Measurements from ENCODE around the gene LMCD1.

Gene LMCD1

DNA sequence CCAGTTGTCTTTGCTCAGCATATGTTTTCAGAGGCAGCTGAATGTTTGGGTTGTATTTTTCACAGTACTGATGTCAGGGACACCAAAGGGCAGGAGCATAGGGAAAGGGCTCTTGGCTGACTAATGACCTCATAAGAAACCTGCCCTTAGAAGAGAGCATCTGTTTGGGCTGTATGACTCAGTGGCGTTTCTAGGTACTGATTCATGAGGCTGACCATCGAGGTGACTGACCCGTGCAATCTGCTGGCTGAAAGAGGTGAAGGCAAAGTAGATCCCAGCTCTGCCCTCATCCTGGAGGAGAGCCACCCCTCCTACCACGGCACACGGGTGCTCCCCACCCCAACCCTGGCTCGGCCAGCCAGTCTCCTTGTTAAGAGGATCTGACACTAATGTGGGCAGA is 8.3 kb downstream of the LMCD1 start:
- no peak for DNase-seq

DNA sequence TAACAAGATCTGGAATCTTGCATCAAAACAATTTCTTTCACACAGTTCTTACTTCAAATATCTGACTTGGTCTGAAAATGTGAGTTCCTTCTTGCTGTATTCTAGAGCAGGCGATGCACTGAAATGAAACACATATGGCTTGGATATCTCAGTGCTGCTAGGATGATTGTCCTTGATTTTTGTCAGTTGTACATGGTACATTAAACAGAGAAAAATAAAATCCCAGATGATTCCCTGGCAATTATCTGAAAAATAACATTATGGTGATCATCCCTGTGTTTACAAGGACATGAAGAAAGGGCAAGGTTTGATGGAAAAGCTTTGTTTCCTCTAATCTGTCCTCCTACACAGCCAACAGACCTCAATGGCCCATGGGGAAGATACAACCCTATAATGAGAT is 10.6 kb downstream of the LMCD1 start:
- no peak for DNase-seq

DNA sequence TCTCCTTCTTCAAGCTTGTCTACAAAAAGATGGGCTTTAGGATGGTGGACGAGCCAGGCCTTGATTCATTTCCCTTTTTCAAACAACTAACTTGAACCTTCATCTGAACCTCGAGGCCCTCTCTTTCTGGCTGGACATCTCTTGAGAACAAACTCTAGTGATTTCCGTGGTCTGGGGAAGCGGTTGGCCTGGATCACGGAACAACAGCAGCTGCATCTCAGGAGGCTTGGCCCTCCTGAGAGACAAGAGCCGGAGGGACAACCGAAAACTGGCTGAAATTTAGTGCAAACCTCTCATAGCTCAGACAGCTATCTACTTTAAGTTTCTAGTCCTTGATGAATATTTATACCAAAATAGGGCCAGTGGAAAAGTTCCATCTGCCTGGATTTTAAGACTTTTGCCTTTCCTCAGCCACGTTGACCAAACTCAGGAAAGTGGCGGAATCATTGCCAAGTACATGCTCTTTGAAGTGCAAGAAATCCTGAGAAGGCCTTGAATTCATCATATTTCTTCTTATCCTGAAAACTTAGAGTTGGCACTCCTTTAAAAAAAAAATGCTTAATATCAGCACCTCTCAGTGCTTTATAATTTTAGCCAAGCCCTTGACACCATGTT is 14.5 kb downstream of the LMCD1 start:
- no peak for DNase-seq

DNA sequence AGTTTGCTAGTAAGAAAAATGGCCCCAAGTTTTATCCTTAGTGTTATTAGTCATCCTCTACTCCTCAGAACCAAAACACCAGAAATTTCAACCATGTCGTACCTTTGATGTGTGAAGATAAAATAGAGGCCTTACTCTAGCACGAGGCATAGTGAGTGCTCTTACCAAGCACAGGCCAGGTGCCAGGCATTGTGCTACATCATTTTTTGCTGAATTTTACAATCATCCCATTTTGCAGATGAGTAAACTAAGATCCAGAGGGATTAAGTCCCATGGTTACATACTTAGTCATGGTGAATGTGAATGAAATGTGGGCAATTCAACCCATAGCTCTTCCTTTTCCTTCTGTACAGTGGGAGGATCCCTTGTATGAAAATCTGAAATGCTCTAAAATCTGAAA is 15.2 kb downstream of the LMCD1 start:
- no peak for DNase-seq

DNA sequence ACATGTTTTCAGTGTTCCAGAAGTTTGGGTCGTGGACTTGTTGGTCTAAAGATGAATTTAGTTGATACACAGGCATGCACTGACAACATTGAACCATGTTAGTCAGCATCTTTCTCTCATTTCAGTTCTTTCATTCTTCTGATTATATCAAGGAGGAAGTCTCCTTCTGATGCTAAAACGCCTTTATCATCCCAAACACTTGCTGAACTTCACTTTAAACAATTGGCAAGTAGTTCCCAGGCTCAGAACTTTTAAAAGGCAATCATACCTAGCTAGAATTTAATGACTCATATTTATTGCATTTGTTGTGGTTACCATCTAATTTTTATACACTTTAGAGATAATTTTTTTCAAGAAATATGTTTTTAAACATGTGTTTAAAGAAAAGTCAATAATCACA is 15.9 kb downstream of the LMCD1 start:
- no peak for DNase-seq

- DNase-seq = no peak
Measured at GRCh38 chr3:8518138-8518537, 16.5 kb downstream of the LMCD1 start.

GRCh38 chr3:8519156-8519555 is 17.5 kb downstream of the LMCD1 start:
- no peak for DNase-seq

DNA sequence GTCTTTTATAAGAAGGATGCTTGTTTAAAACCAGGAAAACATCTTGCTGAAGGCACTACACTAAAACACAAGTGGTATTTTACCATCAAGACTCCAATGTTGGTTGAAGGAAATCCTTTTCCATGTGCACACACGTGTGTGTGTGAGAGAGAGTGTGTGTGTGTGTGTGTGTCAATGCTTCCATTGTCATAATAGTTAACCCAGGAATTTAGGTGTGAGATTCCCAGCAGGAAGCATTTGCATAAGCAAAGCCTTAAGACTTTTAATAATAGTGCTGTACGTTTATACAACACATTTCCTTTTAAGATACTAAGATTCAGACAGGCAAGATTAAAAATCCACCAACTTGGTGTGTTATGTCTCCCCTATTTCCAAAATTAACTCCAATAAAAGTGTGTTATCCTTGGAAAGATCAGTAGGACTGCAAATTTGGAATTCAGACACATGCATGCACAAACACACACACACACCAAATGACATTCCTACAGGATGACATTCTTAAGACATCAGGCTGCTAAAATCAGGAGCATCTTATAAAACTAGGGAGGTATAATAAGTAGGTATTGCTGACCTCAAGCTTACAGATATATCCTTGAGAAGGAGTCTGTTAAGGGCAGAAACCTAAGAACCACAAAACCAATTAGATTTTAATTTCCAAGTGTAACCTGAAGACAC is 18.3 kb downstream of the LMCD1 start:
- no peak for DNase-seq

DNA sequence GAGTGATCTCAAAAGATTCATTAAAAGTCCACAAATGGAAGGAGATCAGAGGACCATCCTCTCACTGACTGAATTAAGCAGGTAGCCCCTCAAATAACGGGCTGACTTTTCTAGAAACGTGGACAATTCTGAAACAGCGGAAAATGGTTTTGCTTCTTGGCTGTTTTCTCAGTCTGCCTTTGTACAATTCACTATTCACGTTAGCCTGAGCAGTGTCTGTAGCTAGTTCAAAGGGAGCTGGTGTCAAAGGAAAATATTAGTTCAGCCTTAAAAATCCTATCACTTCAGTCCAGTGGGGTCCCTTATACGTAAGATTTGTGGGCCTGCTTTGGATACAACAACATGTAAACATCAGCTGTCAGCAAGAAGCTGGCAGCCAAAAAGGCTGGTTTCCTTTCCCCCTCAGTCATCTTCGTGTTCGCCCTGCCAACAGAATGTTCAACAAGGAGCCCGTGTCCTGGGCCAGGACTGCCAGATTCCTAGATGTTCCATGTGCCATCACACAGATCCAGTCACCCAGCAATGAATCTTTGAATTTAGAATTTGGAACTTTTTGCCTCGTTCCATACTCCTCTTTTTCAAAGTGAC is 19.3 kb downstream of the LMCD1 start:
- no peak for DNase-seq

DNA sequence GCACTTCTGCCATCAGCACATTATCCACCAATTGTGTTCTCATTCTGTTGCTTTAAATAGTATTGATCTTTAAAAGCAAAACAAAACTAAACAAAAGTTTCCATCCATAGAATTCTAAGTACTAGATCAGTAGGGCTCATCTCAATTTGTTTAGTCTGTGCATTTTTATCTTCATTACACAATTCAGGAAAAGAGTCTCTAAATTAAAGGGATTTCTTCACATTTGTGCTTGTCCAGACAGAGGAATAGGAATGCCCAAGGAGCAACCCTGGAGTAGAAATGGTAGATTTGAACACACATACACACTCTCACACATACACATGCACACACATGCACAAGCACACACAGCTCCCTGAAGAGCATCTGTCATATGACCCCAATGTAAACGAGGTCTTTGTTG is 21.4 kb downstream of the LMCD1 start:
- DNase-seq = no peak

DNA sequence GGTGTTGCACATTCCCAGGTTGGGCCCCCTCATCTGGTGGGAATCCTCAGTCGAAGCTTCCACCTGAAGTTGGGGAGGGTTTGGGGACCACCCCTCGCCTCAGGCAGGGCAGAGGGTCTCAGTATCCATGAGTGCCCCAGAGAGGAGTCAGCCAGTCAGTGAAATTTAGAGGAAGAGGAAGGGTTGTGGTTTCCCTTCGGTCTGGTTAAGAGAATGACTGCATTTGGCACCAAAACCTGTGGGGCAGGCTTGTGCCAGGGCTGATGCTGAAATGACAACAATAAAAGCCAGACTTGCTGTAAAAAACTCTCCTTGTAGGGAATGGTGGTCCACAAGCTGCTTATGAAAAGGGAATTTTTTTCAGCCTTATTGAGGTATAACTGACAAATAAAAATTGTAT is 22.6 kb downstream of the LMCD1 start:
- no peak for DNase-seq

DNA sequence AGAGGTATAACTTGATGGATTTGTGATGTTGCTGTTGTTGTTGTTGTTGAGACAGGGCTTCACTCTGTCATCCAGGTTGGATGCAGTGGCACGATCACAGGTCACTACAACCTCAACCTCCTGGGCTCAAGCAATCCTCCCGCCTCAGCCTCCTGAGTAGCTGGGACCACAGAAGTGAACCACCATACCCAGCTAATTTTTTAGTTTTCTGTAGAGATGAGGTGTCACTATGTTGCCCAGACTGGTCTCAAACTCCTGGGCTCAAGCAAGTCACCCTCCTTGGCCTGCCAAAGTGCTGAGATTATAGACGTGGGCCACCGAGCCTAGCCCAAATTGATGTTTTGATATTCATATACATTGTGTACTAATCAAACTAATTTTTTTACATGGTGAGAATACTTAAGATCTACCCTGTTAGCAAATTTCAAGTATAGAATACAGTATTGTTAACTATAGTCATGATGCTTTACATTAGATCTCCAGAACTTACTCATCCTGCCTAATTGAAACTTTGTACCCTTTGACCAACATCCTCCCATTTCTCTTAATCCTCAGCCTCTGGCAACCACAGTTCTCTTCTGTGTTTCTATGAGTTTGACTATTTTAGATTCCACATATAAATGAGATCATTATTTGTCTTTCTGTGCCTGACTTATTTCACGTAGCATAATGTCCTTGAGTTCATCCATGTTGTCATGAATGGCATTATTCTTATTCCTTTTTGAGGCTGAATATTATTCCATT is 23.2 kb downstream of the LMCD1 start:
- DNase-seq = no peak

GRCh38 chr3:8525893-8526292 is 24.3 kb downstream of the LMCD1 start:
- DNase-seq = no peak

DNA sequence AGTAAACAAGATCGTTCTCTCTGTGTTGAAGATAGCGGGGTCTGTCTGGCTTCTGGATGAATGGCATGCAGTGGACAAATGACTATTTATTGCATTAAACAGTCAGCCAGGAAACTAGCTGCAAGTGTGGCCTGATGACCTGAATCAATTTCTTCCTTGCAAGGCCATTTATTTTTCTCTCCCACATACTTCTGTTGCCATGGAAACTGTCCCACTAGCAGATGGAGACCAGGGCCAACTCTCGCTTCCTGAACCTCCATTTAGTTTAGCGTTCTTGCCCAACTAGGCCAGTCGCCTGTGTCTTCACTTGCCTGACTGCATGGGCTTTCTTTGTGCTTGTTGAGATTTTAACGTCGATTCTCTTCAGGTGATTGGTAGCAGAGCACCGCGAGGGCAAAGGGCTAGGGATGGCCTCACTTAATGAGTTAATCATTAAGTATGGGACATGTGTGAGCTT is 27.6 kb downstream of the LMCD1 start:
- no peak for DNase-seq

- no peak for DNase-seq
Measured at GRCh38 chr3:8529738-8530525, 28.3 kb downstream of the LMCD1 start.

- no peak for DNase-seq
Measured at GRCh38 chr3:8530581-8530980, 29.0 kb downstream of the LMCD1 start.

DNA sequence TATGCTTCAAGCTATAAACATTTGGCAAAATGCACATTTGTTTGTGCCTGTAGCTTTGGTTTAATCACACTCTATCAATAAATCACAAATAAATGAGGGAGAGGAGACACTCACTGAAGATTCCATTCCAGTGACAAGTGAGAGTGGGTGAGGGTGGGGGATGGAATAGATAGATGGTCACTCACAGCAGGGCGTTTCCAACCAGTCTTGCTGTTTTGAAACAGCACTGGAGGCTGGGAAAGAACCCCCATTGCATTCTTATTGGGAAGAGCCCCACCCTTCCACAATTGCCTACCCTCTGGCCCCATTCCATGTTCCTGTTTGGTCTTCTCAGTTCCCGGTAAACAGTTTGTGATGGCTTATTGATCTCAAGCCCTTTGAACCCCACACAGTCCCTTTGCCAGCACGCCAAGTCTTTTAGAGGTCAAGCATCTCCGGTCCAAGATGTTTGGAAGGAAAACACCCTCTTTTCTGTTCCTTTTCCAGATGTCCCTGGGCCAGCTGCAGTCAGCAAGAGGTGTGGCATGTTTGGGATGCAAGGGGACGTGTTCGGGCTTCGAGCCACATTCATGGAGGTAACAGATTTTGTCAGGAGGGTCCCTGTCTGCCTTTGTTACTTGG is 30.7 kb downstream of the LMCD1 start:
- DNase-seq = no peak

DNA sequence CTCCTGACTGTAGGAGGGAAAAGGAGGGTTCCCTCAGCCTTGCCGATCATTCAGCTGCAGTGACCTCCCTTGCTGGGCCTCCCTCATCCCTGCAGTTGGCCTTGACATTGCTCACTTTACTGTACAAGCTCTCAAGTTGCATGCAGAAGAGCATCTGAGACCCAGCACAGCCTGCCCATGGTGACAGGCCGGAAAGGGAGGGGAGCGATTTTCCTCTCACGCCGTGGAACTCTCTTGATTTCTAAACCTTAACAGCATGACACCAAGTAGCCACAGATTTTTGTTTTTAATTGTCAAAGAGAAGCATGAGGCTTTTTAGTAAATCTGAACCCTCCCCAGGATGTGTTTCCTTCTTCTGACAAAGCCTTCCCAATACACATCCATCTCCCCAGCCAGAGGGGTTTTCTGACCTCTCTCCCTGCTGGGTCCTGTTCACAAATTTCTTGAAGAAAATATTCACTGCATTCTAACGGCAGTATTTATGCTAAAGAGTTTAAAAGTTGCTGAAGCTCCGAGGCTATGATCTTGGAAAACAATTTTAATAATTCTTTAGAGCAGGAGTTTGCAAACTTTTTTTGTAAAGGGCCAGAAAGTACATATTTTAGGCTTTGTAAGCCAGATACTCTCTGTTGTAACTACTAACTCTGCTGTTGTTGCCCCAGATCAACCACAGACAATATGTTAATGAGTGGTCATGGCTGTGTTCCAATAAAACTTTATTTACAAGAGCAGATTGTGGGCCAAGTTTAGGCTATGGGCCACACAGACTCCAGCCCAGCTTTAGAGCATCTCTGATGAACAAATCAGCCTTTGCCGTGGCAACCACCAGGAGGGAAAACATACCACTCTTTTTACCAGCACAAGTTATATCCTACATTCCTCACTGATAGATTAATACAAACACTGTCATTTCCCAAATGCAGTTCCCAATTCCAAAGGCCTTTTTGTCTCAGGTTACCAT is 34.8 kb downstream of the LMCD1 start:
- DNase-seq = no peak

DNA sequence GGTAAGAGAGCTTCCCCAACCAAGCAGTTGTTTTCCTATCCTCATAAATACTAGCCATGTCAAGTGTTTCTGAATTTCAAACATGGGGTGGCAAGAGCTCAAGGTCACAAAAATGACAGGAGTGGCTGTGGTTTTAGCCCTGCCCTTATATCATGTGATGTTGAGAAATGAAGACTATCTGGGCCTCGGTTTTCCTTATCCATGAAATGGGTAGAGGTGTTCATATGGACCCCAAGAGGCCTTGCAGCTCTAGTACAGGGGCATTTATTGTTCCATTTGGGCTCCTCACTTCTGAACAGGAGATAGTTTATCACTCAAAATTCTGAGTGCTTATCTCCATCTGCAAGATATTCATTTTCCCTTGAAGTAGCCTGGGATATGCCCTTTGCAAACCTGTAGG is 35.8 kb downstream of the LMCD1 start:
- no peak for DNase-seq

DNA sequence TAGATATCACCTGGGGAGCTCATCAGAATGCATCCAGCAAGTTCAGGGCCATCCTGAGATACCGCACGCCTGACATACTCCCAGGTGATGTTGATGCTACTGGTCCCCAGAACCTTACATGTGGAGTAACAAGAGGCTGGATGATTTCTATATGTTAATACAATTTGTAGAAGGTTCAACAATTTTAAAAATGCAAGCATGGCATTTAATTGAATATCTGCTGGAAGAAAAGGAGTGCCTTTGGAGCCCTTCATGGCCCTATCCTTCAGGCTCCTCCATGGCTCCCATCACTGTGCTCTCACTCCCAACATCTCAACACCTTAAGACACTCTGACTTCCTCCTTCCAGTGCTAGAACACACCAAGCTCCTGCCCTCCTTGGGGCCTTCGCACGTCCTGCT is 36.6 kb downstream of the LMCD1 start:
- no peak for DNase-seq

- DNase-seq = no peak
Measured at GRCh38 chr3:8538913-8539312, 37.3 kb downstream of the LMCD1 start.
